ENCODE data around the gene CFAP410. TPM values are rescaled to one million over a fixed set of nuclear protein-coding genes. Genes with fewer than 3 reads are reported as not detected.

Gene CFAP410
- total and polyA plus RNA-seq, 2 of the 13 experiments (the other 11 are each of a cell fraction or from before 2014, with no cell fraction given), result 8.0 to 20.1 TPM

DNA sequence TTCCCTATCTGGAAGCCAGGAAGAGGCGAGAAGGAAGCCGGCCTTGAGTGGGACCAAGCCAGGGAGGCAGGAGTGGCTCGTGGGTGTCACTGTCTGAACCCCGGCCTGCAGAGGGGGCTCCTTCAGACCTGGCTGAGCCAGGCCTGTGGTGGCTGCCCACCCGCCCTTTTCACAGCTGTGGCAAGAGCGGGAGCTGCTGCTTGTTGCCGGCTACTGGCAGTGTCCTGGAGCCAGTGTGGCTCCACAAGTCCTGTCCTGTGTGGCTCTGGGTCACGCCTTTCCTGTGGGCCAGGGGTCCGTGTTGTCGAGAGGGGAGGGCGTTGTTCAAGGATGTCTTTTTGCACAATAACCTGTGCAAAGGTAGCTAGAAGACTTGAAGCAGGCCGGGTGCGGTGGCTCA is 38.0 kb downstream of the CFAP410 start:
- no peak overlapping the region for H2AFZ ChIP-seq (ENCODE audit: low read length)
- CTCF ChIA-PET (ENCODE audit: low intra/inter-chr PET ratio, low total read pairs), result no interaction called here
- no peak for FAIRE-seq
- H3K79me2 ChIP-seq (ENCODE audit: insufficient read depth, low read length), result peaks cover 31% of the 10 kb centered on the region
- peaks cover 2 to 12% of the 10 kb centered on the region in 2 experiments for H3K27me3 ChIP-seq (ENCODE audit: control insufficient read depth in 1 of 2, insufficient read depth in 2 of 2, low read length in 2 of 2)
- peak; percentile 1 for ATAC-seq
- no TSS peak for BruUV-seq (replicated peaks)
- 0 out of 2 replicates have a peak, but pooled peaks have one; percentile 16 for TF ChIP-seq SRY (CRISPR knock-in tag; IDR thresholded peaks at IDR 0.05)
- peak; percentile 50 for TF ChIP-seq RBM39 (IDR thresholded peaks at IDR 0.05; ENCODE audit: low read depth, low read length, poor library complexity, severe bottlenecking)
- TF ChIP-seq, protein P1, sequence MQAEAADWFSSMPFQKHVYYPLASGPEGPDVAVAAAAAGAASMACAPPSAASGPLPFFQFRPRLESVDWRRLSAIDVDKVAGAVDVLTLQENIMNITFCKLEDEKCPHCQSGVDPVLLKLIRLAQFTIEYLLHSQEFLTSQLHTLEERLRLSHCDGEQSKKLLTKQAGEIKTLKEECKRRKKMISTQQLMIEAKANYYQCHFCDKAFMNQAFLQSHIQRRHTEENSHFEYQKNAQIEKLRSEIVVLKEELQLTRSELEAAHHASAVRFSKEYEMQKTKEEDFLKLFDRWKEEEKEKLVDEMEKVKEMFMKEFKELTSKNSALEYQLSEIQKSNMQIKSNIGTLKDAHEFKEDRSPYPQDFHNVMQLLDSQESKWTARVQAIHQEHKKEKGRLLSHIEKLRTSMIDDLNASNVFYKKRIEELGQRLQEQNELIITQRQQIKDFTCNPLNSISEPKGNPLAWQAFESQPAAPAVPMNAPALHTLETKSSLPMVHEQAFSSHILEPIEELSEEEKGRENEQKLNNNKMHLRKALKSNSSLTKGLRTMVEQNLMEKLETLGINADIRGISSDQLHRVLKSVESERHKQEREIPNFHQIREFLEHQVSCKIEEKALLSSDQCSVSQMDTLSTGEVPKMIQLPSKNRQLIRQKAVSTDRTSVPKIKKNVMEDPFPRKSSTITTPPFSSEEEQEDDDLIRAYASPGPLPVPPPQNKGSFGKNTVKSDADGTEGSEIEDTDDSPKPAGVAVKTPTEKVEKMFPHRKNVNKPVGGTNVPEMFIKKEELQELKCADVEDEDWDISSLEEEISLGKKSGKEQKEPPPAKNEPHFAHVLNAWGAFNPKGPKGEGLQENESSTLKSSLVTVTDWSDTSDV (CRISPR knock-in tag; IDR thresholded peaks at IDR 0.05), result 0 out of 2 replicates have a peak, but pooled peaks have one; percentile 10
- no peak for TF ChIP-seq NCOA1 (CRISPR knock-in tag; IDR thresholded peaks at IDR 0.05)
- TF ChIP-seq, protein P2, sequence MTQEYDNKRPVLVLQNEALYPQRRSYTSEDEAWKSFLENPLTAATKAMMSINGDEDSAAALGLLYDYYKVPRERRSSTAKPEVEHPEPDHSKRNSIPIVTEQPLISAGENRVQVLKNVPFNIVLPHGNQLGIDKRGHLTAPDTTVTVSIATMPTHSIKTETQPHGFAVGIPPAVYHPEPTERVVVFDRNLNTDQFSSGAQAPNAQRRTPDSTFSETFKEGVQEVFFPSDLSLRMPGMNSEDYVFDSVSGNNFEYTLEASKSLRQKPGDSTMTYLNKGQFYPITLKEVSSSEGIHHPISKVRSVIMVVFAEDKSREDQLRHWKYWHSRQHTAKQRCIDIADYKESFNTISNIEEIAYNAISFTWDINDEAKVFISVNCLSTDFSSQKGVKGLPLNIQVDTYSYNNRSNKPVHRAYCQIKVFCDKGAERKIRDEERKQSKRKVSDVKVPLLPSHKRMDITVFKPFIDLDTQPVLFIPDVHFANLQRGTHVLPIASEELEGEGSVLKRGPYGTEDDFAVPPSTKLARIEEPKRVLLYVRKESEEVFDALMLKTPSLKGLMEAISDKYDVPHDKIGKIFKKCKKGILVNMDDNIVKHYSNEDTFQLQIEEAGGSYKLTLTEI (CRISPR knock-in tag; conservative IDR thresholded peaks at IDR 0.05), result no peak
- TF ChIP-seq, protein P3, sequence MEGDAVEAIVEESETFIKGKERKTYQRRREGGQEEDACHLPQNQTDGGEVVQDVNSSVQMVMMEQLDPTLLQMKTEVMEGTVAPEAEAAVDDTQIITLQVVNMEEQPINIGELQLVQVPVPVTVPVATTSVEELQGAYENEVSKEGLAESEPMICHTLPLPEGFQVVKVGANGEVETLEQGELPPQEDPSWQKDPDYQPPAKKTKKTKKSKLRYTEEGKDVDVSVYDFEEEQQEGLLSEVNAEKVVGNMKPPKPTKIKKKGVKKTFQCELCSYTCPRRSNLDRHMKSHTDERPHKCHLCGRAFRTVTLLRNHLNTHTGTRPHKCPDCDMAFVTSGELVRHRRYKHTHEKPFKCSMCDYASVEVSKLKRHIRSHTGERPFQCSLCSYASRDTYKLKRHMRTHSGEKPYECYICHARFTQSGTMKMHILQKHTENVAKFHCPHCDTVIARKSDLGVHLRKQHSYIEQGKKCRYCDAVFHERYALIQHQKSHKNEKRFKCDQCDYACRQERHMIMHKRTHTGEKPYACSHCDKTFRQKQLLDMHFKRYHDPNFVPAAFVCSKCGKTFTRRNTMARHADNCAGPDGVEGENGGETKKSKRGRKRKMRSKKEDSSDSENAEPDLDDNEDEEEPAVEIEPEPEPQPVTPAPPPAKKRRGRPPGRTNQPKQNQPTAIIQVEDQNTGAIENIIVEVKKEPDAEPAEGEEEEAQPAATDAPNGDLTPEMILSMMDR (CRISPR knock-in tag; IDR thresholded peaks at IDR 0.05), result peak; percentile 40
- no peak for TF ChIP-seq KDM2A (CRISPR knock-in tag; IDR thresholded peaks at IDR 0.05; ENCODE audit: borderline replicate concordance, low read depth)
- peak; percentile 15; the same call in 1 of the 2 replicates for TF ChIP-seq HOXA3 (CRISPR knock-in tag; IDR thresholded peaks at IDR 0.05)
- TF ChIP-seq, protein P4, sequence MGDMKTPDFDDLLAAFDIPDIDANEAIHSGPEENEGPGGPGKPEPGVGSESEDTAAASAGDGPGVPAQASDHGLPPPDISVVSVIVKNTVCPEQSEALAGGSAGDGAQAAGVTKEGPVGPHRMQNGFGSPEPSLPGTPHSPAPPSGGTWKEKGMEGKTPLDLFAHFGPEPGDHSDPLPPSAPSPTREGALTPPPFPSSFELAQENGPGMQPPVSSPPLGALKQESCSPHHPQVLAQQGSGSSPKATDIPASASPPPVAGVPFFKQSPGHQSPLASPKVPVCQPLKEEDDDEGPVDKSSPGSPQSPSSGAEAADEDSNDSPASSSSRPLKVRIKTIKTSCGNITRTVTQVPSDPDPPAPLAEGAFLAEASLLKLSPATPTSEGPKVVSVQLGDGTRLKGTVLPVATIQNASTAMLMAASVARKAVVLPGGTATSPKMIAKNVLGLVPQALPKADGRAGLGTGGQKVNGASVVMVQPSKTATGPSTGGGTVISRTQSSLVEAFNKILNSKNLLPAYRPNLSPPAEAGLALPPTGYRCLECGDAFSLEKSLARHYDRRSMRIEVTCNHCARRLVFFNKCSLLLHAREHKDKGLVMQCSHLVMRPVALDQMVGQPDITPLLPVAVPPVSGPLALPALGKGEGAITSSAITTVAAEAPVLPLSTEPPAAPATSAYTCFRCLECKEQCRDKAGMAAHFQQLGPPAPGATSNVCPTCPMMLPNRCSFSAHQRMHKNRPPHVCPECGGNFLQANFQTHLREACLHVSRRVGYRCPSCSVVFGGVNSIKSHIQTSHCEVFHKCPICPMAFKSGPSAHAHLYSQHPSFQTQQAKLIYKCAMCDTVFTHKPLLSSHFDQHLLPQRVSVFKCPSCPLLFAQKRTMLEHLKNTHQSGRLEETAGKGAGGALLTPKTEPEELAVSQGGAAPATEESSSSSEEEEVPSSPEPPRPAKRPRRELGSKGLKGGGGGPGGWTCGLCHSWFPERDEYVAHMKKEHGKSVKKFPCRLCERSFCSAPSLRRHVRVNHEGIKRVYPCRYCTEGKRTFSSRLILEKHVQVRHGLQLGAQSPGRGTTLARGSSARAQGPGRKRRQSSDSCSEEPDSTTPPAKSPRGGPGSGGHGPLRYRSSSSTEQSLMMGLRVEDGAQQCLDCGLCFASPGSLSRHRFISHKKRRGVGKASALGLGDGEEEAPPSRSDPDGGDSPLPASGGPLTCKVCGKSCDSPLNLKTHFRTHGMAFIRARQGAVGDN (CRISPR knock-in tag; IDR thresholded peaks at IDR 0.05), result peak; percentile 24; the same call in 1 of the 2 replicates
- 0 out of 2 replicates have a peak, but pooled peaks have one; percentile 11 for TF ChIP-seq ZNF746 (CRISPR knock-in tag; IDR thresholded peaks at IDR 0.05)
- TF ChIP-seq CCDC6 (CRISPR knock-in tag; IDR thresholded peaks at IDR 0.05), result no peak
- peak overlapping the region; percentile 87 for H3K27ac ChIP-seq (ENCODE audit: extremely low read length, insufficient read depth, low read length)
- WGBS (ENCODE audit: low lambda C conversion rate), result 14% methylated on average over 9 of the region's 13 CpGs
- H3K4me1 ChIP-seq (ENCODE audit: insufficient read depth, low read length), result peaks cover 71% of the 10 kb centered on the region
- H3K4me3 ChIP-seq (replicated peaks in 1 of 3; ENCODE audit: insufficient read depth in 1 of 3, low read depth in 2 of 3, low read length in 3 of 3), result peak overlapping the region; percentile 66 to 80 (median 75)
- no peaks in the 10 kb centered on the region for H3K9me3 ChIP-seq (ENCODE audit: low read length)
- H3K9ac ChIP-seq (ENCODE audit: insufficient read depth, low read depth, low read length), result peak overlapping the region; percentile 88
- H4K20me1 ChIP-seq (ENCODE audit: insufficient read depth, low read length), result peaks cover 14% of the 10 kb centered on the region; the same call in 1 of the 2 replicates
- H3K4me2 ChIP-seq (ENCODE audit: low read depth, low read length), result peak overlapping the region; percentile 97
- POLR2A ChIA-PET, result interaction anchor here (1.0 to 4.2 kb wide), 5 partner anchors 27 to 205 kb away, joined by 3 to 27 read pairs (median 6); partner anchors contain the start of gene CFAP410
- no peaks in the 10 kb centered on the region; a peak in 1 of 5 replicates for H3K36me3 ChIP-seq (replicated peaks in 1 of 2; ENCODE audit: control insufficient read depth in 1 of 2, insufficient read depth in 2 of 2, low read length in 2 of 2)
- in situ Hi-C loops (cut with HindIII; ENCODE audit: extremely low pct_ligation_motif_present, low pct_unique_long_range_greater_than_20kb) (loop anchor here (5.0 kb wide), 1 partner anchor 36 kb away; the partner anchor contains the start of gene CFAP410), intact Hi-C loops (cut with micrococcal nuclease; ENCODE audit: unreplicated experiment) (loop anchor here (10.0 kb wide), 1 partner anchor 184 kb away; no protein-coding TSS in a partner anchor)
- no peak for DNase-seq (ENCODE audit: low spot score)
